ENCODE data around the gene LMX1B. TPM values are rescaled to one million over a fixed set of nuclear protein-coding genes. Genes with fewer than 3 reads are reported as not detected.

The LMX1B gene
- total and polyA plus RNA-seq, 3 donors from 2014 or later = 2.8 to 7.6 (median 7.6) TPM

- TF ChIP-seq CTCF (IDR thresholded peaks at IDR 0.05) (no peak), POLR2A (IDR thresholded peaks at IDR 0.05) (no peak)
- no peaks in the 10 kb centered on the region for H3K36me3 ChIP-seq (ENCODE audit: low read depth, missing control alignments)
- intact Hi-C loops (cut with DNase I; ENCODE audit: low total_unique reads) = no loop called here
- no peak overlapping the region for H3K27ac ChIP-seq
- WGBS, 2 donors = 76 to 77% methylated on average over 14 of the region's 14 CpGs
- H3K9me3 ChIP-seq = no peaks in the 10 kb centered on the region
- no peak for DNase-seq
- H3K27me3 ChIP-seq = no peaks in the 10 kb centered on the region
- no peak overlapping the region for H3K4me3 ChIP-seq
- H3K4me1 ChIP-seq = no peaks in the 10 kb centered on the region
Measured at GRCh38 chr9:126695186-126695585, 81.5 kb downstream of the LMX1B start.

- Histone ChIP-seq H3K4me3 (no peak overlapping the region), H3K9me3 (no peaks in the 10 kb centered on the region), H3K36me3 (ENCODE audit: low read depth, missing control alignments) (no peaks in the 10 kb centered on the region), H3K27me3 (no peaks in the 10 kb centered on the region), H3K4me1 (no peaks in the 10 kb centered on the region), H3K27ac (no peak overlapping the region)
- TF ChIP-seq POLR2A (IDR thresholded peaks at IDR 0.05) (no peak), CTCF (IDR thresholded peaks at IDR 0.05) (no peak)
- intact Hi-C loops (cut with DNase I; ENCODE audit: low total_unique reads) = no loop called here
- no peak for DNase-seq
- 92 to 94% methylated on average over 16 to 20 of the region's 22 CpGs for WGBS, 2 donors
Measured at GRCh38 chr9:126695701-126696400, 82.1 kb downstream of the LMX1B start.

GRCh38 chr9:126696401-126697145, 82.8 kb downstream of the LMX1B start:
- Histone ChIP-seq H3K9me3 (no peaks in the 10 kb centered on the region), H3K27me3 (no peaks in the 10 kb centered on the region), H3K36me3 (ENCODE audit: low read depth, missing control alignments) (no peaks in the 10 kb centered on the region), H3K4me1 (no peaks in the 10 kb centered on the region), H3K27ac (no peak overlapping the region), H3K4me3 (no peak overlapping the region)
- DNase-seq = no peak
- intact Hi-C loops (cut with DNase I; ENCODE audit: low total_unique reads) = no loop called here
- WGBS, 2 donors = 90 to 94% methylated on average over 21 to 27 of the region's 27 CpGs
- TF ChIP-seq CTCF (IDR thresholded peaks at IDR 0.05) (no peak), POLR2A (IDR thresholded peaks at IDR 0.05) (no peak)

- intact Hi-C loops (cut with DNase I; ENCODE audit: low total_unique reads) = no loop called here
- no peaks in the 10 kb centered on the region for H3K36me3 ChIP-seq (ENCODE audit: low read depth, missing control alignments)
- no peak for DNase-seq
- H3K4me1 ChIP-seq = no peaks in the 10 kb centered on the region
- H3K27me3 ChIP-seq = no peaks in the 10 kb centered on the region
- H3K4me3 ChIP-seq = no peak overlapping the region
- TF ChIP-seq CTCF (IDR thresholded peaks at IDR 0.05) = no peak
- TF ChIP-seq POLR2A (IDR thresholded peaks at IDR 0.05) = no peak
- 93 to 100% methylated on average over 1 to 3 of the region's 3 CpGs for WGBS, 2 donors
- H3K27ac ChIP-seq = no peak overlapping the region
- H3K9me3 ChIP-seq = no peaks in the 10 kb centered on the region
Measured at GRCh38 chr9:126697330-126697729, 83.6 kb downstream of the LMX1B start.
